Fibroblast of the aortic adventitia (primary cell): ENCODE data around the gene CAVIN4. TPM values are rescaled to one million over a fixed set of nuclear protein-coding genes. Genes with fewer than 3 reads are reported as not detected.

ENCODE experiments used
- DNase-seq: peaks from one replicate; pipeline ENCODE4 v3.0.0-alpha.2; 2010; ENCODE audit warnings: low read depth
- H3K4me3 ChIP-seq: 2 replicates; pipeline ENCODE4 v1.5.1; 2011; ENCODE audit warnings: low read depth, mild to moderate bottlenecking, control low read depth, low read length, moderate library complexity
- total RNA-seq: library from RNA; depleted of rRNA; stranded (reverse); fragments of >200 nt; gene quantifications from 2 replicates; pipeline ENCODE4 v1.2.3, GENCODE V29; 2012; ENCODE audit warnings: low replicate concordance
- TF ChIP-seq, protein P1 (sequence below): IDR thresholded peaks from 2 replicates; pipeline ENCODE4 v1.5.1; 2011; ENCODE audit warnings: mild to moderate bottlenecking, low read length, control low read depth, inconsistent platforms; ENCODE audit not compliant: insufficient read depth

CAVIN4 gene
- total RNA-seq, 1 donor, result 1.4 TPM

DNA sequence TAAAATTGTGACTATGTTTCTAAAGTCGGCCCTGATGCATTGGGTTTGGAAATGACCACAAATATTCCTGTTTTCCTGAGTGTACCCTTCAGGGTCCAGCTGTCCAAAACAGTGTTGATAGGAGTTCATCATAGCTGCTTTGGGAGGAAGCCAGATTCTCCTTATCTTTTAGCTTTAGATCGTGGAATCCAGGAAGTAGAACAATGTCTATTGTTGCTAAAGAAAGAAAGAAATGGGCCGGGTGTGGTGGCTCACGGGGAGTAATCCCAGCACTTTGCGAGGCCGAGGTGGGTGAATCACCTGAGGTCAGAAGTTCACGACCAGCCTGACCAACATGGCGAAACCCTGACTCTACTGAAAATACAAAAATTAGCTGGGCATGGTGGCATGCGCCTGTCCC is 9.5 kb downstream of the CAVIN4 start:
- peak; percentile 78 for DNase-seq
- no peak overlapping the region for H3K4me3 ChIP-seq
- TF ChIP-seq, protein P1, sequence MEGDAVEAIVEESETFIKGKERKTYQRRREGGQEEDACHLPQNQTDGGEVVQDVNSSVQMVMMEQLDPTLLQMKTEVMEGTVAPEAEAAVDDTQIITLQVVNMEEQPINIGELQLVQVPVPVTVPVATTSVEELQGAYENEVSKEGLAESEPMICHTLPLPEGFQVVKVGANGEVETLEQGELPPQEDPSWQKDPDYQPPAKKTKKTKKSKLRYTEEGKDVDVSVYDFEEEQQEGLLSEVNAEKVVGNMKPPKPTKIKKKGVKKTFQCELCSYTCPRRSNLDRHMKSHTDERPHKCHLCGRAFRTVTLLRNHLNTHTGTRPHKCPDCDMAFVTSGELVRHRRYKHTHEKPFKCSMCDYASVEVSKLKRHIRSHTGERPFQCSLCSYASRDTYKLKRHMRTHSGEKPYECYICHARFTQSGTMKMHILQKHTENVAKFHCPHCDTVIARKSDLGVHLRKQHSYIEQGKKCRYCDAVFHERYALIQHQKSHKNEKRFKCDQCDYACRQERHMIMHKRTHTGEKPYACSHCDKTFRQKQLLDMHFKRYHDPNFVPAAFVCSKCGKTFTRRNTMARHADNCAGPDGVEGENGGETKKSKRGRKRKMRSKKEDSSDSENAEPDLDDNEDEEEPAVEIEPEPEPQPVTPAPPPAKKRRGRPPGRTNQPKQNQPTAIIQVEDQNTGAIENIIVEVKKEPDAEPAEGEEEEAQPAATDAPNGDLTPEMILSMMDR, result no peak

DNA sequence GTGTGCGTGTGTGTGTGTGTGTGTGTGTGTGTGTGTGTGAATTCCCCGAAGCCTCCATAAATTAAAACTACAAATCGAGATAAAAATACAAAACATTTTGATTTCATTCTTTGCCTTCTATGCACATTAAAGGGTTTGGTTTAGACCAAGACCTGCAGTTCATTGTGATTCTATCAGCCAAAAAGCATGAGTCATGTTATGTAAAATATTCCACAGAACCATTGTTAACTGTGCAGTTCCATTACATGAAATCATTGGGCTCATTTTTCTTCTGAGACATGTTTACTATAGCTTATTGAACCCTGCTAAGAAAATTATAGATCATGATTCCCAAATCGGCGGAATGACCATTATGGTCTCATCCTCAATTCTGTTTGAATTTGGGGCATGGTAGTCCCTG is 11.7 kb downstream of the CAVIN4 start:
- peak; percentile 82 for DNase-seq
- H3K4me3 ChIP-seq, result no peak overlapping the region
- TF ChIP-seq, protein P1, result no peak

- TF ChIP-seq, protein P1, result no peak
- DNase-seq, result peak; percentile 73
- no peak overlapping the region for H3K4me3 ChIP-seq
These were observed 12.6 kb downstream of the CAVIN4 start for GRCh38 chr9:100590481-100590880.

GRCh38 chr9:100591139-100591538 is 13.3 kb downstream of the CAVIN4 start:
- DNase-seq, result no peak
- TF ChIP-seq, protein P1, result no peak

GRCh38 chr9:100591639-100592412 is 13.9 kb downstream of the CAVIN4 start:
- DNase-seq, result no peak
- TF ChIP-seq, protein P1, result no peak
- no peak overlapping the region for H3K4me3 ChIP-seq

More at GRCh38 chr9:100591139-100591538, 13.3 kb downstream of the CAVIN4 start:
- no peak overlapping the region for H3K4me3 ChIP-seq

- peak; percentile 83 for DNase-seq
- no peak overlapping the region for H3K4me3 ChIP-seq
- TF ChIP-seq, protein P1, result peak; percentile 76
These were observed 17.7 kb downstream of the CAVIN4 start for GRCh38 chr9:100595391-100596199.
